K562 (cell line): Measurements from ENCODE around the gene DCAF6.

Experiments used
- NR2C2 ChIP-seq, 2 experiments: fragments of 200-800 bp in 1 of 2; sonication (Bioruptor generic) in 1 of 2; sonication (generic) in 1 of 2; formaldehyde crosslinking in 1 of 2; IDR thresholded peaks; 2 replicates each; pipeline versions ENCODE4 v1.6.1 to v1.8.0; 2016 to 2022; ENCODE audit warnings: mild to moderate bottlenecking in 1 of 2, missing compliant biosample characterization in 1 of 2, missing genetic modification characterization in 1 of 2, missing genetic modification reagents in 1 of 2
- TAF1 ChIP-seq: IDR thresholded peaks from 2 replicates; pipeline ENCODE4 v1.6.1; 2011; ENCODE audit warnings: mild to moderate bottlenecking, low read length, moderate library complexity; ENCODE audit not compliant: insufficient read depth, control insufficient read depth, severe bottlenecking; ENCODE audit errors: extremely low read depth
- TF ChIP-seq, protein P1 (sequence below), 3 experiments: IDR thresholded peaks in 2 of 3; conservative IDR thresholded peaks in 1 of 3; 2 replicates each; pipeline ENCODE4 v1.5.1; 2011 to 2012; ENCODE audit warnings: low read length in 3 of 3, mild to moderate bottlenecking in 3 of 3, control low read depth in 2 of 3, improper control_type of control experiment in 1 of 3, inconsistent platforms in 1 of 3, low read depth in 1 of 3, mixed read lengths in 1 of 3, moderate library complexity in 1 of 3; ENCODE audit not compliant: insufficient read depth in 2 of 3
- TF ChIP-seq, protein P2 (sequence below): sonication (generic); formaldehyde crosslinking; IDR thresholded peaks from 2 replicates; pipeline ENCODE4 v1.8.0; 2022; ENCODE audit warnings: missing genetic modification reagents, mild to moderate bottlenecking, borderline replicate concordance
- TF ChIP-seq, protein P3 (sequence below): fragments of 450-650 bp; conservative IDR thresholded peaks from 2 replicates; pipeline ENCODE4 v1.6.1; 2016; ENCODE audit warnings: missing genetic modification characterization, low read depth, mild to moderate bottlenecking, missing compliant biosample characterization, moderate library complexity
- TF ChIP-seq, protein P4 (sequence below): sonication (generic); formaldehyde crosslinking; IDR thresholded peaks from 2 replicates; pipeline ENCODE4 v1.5.0; 2020; ENCODE audit warnings: missing genetic modification reagents

DNA sequence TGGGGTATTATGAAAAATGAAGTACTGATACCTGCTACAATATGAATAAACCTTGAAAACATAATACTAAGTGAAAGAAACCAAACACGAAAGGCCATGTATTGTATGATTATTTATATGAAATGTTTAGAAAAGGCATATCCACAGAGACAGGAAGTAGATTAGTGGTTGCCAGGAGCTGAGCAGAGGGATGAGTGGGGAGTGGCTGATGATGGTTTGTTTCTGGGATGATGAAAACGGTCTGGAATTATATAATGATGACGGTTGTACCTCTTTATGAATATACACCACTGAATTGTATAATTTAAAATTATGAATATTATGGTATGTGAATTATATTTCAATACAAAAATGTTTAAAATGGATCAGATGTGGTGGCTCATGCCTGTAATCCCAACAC is 64.2 kb downstream of the DCAF6 start:
- TF ChIP-seq NR2C2 (CRISPR knock-in tag; IDR thresholded peaks at IDR 0.05) (no peak), NR2C2 (tag; IDR thresholded peaks at IDR 0.05) (no peak), TAF1 (no peak)
- TF ChIP-seq, protein P1, sequence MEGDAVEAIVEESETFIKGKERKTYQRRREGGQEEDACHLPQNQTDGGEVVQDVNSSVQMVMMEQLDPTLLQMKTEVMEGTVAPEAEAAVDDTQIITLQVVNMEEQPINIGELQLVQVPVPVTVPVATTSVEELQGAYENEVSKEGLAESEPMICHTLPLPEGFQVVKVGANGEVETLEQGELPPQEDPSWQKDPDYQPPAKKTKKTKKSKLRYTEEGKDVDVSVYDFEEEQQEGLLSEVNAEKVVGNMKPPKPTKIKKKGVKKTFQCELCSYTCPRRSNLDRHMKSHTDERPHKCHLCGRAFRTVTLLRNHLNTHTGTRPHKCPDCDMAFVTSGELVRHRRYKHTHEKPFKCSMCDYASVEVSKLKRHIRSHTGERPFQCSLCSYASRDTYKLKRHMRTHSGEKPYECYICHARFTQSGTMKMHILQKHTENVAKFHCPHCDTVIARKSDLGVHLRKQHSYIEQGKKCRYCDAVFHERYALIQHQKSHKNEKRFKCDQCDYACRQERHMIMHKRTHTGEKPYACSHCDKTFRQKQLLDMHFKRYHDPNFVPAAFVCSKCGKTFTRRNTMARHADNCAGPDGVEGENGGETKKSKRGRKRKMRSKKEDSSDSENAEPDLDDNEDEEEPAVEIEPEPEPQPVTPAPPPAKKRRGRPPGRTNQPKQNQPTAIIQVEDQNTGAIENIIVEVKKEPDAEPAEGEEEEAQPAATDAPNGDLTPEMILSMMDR (IDR thresholded peaks at IDR 0.05 in 2 of 3, conservative IDR thresholded peaks at IDR 0.05 in 1 of 3; ENCODE audit: insufficient read depth in 2 of 3, low read depth in 1 of 3, low read length in 3 of 3): no peak
- TF ChIP-seq, protein P2, sequence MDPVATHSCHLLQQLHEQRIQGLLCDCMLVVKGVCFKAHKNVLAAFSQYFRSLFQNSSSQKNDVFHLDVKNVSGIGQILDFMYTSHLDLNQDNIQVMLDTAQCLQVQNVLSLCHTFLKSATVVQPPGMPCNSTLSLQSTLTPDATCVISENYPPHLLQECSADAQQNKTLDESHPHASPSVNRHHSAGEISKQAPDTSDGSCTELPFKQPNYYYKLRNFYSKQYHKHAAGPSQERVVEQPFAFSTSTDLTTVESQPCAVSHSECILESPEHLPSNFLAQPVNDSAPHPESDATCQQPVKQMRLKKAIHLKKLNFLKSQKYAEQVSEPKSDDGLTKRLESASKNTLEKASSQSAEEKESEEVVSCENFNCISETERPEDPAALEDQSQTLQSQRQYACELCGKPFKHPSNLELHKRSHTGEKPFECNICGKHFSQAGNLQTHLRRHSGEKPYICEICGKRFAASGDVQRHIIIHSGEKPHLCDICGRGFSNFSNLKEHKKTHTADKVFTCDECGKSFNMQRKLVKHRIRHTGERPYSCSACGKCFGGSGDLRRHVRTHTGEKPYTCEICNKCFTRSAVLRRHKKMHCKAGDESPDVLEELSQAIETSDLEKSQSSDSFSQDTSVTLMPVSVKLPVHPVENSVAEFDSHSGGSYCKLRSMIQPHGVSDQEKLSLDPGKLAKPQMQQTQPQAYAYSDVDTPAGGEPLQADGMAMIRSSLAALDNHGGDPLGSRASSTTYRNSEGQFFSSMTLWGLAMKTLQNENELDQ (CRISPR knock-in tag): no peak
- TF ChIP-seq, protein P3, sequence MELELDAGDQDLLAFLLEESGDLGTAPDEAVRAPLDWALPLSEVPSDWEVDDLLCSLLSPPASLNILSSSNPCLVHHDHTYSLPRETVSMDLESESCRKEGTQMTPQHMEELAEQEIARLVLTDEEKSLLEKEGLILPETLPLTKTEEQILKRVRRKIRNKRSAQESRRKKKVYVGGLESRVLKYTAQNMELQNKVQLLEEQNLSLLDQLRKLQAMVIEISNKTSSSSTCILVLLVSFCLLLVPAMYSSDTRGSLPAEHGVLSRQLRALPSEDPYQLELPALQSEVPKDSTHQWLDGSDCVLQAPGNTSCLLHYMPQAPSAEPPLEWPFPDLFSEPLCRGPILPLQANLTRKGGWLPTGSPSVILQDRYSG: no peak
- TF ChIP-seq, protein P4, sequence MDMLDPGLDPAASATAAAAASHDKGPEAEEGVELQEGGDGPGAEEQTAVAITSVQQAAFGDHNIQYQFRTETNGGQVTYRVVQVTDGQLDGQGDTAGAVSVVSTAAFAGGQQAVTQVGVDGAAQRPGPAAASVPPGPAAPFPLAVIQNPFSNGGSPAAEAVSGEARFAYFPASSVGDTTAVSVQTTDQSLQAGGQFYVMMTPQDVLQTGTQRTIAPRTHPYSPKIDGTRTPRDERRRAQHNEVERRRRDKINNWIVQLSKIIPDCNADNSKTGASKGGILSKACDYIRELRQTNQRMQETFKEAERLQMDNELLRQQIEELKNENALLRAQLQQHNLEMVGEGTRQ: no peak
